ENCODE measurements around the gene TANC1.

TANC1 gene

GRCh38 chr2:159267921-159268320, 299.5 kb downstream of the TANC1 start:
- DNase-seq (ENCODE audit: low read depth), result no peak

GRCh38 chr2:159270744-159271379, 302.4 kb downstream of the TANC1 start:
- no peak for DNase-seq (ENCODE audit: low read depth)

GRCh38 chr2:159272156-159272555, 303.7 kb downstream of the TANC1 start:
- no peak for DNase-seq (ENCODE audit: low read depth)

- DNase-seq (ENCODE audit: low read depth), result no peak
Measured at GRCh38 chr2:159275111-159275510, 306.7 kb downstream of the TANC1 start.

- DNase-seq (ENCODE audit: low read depth), result no peak
Measured at GRCh38 chr2:159279700-159280099, 311.3 kb downstream of the TANC1 start.

GRCh38 chr2:159281002-159281401, 312.6 kb downstream of the TANC1 start:
- DNase-seq (ENCODE audit: low read depth), result no peak

Data from T-helper 22 cell (primary cell).